GM18511 (cell line): ENCODE results near the gene PCLO.
"Not testable (repeated sequence)": the region's sequence is repeated elsewhere in the genome, so short reads cannot be mapped to it uniquely, and the experiment has no call there.

Experiments
- ATAC-seq: cut with Tn5 transposase; IDR thresholded peaks from one replicate; pipeline ENCODE4 v1.9.1; 2021; ENCODE audit warnings: mild to moderate bottlenecking, moderate library complexity; ENCODE audit not compliant: unreplicated experiment

Gene PCLO

DNA sequence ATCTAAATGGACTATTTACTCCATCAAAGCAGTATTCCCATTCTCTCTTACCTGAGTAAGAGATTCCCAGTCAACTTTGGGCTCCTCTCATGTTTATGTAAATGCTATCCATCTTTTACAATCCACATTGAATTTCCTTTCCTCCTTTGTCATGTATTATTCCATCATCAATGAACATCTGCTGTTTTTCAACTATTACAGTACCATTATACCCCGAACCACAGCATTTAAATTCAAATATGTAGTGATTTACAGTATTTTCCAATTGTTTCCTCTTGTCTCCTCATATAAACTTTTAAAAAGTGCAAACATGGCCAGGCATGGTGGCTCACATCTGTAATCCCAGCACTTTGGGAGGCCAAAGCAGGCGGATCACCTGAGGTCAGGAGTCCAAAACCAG is 20.3 kb downstream of the PCLO start:
- ATAC-seq = no peak

DNA sequence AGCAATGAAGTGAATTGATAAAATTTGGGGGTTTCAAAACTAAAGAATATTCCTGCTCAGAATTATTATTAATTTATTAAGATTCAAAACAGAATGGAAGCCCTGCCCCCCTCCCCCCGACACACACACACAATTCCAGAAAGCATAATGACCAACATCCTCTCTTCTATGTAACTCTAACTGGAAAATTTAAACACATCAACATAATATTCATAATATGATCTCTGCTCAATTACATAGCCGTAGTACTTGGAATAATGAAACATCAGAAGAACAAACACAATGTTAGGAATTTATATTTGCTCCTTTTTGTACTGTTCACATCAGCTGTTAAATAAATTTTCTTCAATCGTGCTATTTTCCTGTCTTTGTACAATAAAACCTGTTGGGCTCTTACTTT is 20.8 kb downstream of the PCLO start:
- no peak for ATAC-seq

GRCh38 chr7:83130623-83131545 is 31.8 kb downstream of the PCLO start:
- ATAC-seq = no peak

DNA sequence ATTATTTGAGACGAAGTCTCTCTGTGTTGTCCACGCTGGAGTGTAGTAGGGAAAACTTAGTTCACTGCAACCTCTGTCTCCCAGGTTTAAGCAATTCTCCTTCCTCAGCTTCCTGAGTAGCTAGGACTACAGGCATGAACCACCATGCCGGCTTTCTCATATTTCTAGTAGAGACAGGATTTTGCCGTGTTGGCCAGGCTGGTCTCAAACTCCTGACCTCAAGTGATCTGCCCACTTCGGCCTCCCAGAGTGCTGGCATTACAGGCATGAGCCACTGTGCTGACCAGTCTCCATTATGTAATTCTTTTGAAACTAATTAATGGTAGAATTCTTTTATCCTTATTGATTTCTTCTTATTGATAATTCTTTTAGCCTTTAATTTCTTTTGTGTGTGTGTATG is 32.5 kb downstream of the PCLO start:
- ATAC-seq = no peak

DNA sequence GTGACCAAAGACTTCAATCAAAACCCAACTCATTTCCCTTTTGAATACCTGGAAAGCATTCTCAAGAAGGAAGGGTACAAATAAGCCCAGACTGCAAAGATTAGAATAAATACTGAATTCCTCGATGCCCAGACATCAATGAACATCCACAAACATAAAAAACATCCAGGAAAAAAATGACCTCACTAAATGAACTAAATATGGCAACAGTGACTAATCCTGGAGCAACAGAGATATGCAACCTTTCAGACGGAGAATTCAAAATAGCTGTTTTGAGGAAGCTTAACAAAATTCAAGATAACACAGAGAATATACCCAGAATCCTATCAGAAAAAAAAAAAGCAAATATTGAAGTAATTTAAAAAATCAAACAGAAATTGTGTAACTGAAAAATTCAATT is 43.2 kb downstream of the PCLO start:
- no peak for ATAC-seq

GRCh38 chr7:83119026-83119382 is 43.7 kb downstream of the PCLO start:
- ATAC-seq = no peak

DNA sequence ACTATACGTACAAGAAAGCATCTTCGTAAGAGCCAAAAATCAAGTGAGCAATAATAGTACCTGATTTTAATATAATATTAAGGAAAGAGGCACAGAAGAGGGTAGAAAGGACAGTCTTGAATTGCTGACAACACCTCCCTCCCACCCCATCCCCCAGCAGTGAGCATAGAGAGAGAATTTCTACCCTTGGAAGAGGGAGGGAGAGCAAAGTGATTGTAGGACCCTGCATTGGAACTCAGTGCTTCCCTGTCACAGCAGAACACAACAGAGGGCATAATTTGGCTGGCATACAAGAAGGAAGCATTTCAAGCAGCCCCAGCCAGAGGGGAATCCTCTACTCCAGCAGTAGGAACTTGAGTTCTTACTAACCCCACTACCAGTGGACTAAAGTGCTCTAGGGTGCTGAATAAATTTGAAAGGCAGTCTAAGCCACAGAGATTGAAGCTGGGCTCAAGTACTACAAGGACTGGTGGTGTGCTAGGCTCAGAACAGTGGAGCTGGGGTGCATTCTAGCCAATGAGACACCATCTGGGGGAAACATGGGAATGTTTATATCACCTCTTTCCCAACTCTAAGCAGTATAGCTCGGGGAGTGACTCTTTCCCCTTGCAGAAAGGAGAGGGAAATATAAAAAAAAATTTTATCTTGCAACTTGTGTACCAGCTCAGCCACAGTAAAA is 44.2 kb downstream of the PCLO start:
- no peak for ATAC-seq

DNA sequence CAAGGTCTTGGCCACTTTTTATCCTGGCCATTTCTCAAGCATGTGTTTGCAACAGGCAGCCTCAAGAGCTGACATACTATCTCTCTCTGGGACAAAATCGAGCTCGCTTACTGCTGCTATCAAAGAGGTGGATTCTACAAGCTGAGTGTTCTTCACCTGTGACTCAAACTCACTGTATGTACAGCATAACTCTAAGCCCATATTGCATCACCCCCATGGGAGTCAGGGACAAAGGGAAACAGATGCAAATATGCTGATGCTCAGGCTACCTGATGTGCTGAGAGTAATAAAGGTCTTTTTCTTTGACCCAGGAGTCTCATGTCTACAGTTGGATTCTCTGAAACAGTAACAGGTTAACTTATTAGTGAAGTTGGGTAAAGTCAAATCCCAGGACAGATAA is 45.2 kb downstream of the PCLO start:
- ATAC-seq = no peak

GRCh38 chr7:83111391-83111790 is 51.3 kb downstream of the PCLO start:
- ATAC-seq = no peak

DNA sequence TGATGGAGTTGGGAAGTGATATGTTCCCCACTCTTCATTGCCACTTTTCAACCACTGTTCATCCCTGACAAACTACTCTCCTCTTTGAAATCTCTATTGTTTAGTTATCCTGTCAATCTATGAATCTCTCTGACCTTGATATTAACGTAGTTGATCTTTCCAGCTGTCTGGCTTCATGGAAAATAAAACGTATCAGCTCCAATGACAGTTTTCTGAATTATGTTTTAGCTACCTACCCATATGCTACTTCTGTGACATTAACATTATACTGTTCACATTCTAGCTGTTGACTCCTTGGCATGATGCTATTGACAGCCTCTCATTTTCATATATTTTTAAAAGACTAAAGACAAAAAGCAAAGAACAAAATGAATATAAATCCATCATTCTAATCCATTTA is 53.3 kb downstream of the PCLO start:
- no peak for ATAC-seq

DNA sequence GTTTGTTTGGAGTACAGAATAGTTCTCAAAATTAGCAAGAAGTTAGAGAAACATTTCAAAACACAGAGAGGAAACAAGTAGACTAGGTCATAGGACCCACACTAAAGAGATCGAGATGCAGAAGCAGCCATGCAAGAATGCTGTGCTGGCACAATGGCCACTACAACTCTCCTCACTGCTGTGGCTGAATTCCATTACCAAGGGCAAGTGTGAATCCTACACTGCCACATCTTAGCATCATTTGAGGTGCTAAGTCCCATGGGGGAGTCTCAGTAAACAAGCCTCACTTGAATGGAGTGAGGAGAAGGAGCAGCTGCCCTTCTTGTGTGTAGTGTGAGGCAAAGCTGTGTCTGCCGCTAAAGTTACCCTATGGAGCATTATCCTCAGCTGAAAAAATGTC is 56.7 kb downstream of the PCLO start:
- ATAC-seq = no peak

DNA sequence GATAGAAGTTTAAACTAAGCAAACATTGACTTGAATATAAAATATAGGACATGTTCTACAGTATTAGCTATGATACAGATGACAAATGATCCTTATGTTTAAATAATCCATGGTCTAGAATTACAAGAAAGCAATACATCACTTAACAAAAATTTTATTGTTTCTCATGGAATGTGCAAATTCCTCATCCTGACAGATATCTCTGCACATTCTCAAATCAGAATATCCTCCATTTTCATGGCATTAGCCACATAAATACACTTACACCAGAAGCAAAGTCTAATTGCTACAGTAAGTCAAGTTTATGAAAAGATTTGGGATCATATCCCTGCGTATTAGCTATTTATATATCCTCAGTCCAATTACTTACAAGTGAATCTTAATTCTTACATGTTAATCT is 57.6 kb downstream of the PCLO start:
- no peak for ATAC-seq

- ATAC-seq = no peak
Measured at GRCh38 chr7:83101530-83101929, 61.2 kb downstream of the PCLO start.

GRCh38 chr7:83096065-83096580 is 66.6 kb downstream of the PCLO start:
- ATAC-seq = no peak

GRCh38 chr7:83085299-83085698 is 77.4 kb downstream of the PCLO start:
- ATAC-seq = no peak

DNA sequence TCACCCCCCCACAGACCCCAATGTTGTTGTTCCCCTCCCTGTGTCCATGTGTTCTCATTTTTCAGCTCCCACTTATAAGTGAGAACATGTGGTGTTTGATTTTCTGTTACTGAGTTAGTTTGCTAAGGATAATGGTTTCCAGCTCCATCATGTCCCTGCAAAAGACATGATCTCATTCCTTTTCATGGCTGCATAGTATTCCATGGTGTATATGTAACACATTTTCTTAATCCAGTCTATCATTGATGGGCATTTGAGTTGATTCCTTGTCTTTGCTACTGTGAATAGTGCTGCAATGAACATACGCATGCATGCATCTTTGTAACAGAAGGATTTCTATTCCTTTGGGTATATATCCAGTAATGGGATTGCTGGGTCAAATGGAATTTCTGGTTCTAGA is 82.8 kb downstream of the PCLO start:
- ATAC-seq = not testable (repeated sequence)

DNA sequence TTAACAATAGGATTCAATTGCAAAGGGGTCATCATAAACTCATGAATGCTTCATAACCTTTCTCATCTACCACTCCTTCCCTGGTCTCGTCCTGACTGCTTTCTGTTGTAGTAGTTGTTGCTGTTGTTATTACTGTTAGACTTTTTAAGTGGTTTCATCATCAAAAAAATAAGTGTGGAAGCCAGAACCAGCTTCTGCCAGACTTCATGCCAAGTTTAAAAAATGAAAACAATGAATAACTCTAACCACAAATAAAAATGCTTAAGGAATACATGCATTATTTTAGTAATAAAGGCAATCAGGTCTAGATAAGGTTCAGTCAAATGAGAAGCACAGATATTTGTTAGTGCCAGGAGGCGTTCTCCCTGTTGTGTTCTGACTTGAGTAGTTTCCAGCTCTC is 85.4 kb downstream of the PCLO start:
- no peak for ATAC-seq

DNA sequence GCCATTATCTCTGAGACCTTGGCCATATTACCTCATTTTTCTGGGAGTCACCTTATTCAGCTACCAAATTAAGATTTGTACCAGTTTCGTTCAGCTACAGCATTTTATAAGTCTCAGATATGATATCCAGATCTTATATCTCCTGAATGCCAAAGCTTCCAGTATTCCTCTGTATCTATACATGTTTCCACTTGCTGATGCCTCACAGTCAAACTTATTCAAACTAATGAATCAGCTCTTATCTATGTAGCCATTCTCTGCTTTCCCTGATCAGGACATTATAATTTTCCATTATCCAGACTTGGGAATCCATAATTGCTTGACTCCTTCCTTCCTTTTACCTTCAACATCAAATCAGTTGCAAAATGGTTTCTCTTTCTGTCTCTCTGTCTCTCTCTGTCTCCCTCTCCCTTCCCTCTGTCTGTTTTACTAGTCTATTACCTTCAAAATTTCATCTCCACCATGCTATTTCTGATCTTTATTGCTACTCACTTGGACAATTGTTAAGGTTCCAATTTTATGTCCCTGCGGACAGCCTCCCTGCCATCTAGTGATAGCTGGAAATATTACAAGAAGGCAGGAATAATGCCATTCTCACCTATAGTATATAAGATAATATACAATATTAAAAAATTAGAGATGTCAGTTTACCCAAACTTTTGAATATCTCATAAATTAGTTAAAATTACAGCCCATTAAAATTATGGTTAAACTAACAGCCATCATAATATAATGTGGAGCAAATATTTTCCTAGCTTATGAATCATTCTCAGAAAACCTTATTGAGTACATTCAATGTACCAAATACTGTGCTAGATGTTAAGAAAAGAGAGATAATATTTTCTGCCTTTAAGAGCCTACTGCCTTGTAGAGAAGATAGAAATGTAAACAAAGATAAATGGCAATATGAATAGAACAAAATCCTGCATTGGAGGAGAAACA is 89.8 kb downstream of the PCLO start:
- ATAC-seq = no peak

DNA sequence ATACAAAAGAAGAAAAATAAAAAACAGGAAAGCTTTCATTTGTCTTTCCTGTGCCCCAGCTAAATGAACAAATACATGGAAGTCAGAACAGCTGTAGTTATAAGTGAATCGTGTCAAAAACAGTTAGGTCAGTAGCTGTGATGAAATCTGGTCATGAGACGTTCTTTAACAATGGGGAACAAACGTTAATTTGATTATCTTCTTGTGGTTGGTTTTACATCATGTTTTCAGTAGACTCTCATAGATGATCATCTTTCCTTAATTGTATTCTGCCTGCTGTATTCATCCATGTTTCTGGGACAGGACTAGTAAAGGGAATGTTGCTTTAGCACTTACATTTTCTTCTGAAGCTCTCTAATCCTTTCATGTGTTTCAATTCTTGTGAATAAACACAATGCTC is 97.0 kb downstream of the PCLO start:
- no peak for ATAC-seq

DNA sequence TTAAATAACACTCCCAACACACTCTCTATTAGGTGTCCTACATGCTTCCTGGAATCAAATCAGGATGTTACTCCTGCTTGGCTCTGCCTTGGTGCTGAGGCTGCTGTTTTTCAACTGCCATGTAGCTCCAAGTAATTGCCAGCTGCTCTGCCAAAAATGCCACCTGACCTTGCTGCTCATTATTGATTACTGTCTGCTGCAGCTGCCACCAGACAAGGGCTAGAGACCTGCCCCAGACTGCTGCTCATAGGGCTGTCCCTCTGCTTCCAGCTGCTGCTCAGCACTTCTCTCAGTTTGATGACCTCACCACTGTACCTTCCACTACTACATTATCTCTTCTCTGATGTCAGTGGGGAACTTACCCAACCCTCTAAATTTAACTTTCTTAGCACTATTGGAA is 102.5 kb downstream of the PCLO start:
- ATAC-seq = no peak

- ATAC-seq = no peak
Measured at GRCh38 chr7:83058667-83059066, 104.0 kb downstream of the PCLO start.
